K562 (cell line): Measurements from ENCODE around the gene VDR. TPM values are rescaled to one million over a fixed set of nuclear protein-coding genes. Genes with fewer than 3 reads are reported as not detected.
A peak's percentile ranks its signal among the peaks of the same experiment; 100 is the strongest.

Experiments
- ARID2 ChIP-seq: fragments of 450-650 bp; IDR thresholded peaks from 2 replicates; pipeline ENCODE4 v1.6.1; 2017; ENCODE audit warnings: antibody characterized with exemption, mild to moderate bottlenecking
- ATF7 ChIP-seq: fragments of 450-650 bp; IDR thresholded peaks from 2 replicates; pipeline ENCODE4 v1.7.1; 2014; ENCODE audit warnings: mild to moderate bottlenecking, moderate library complexity
- CTBP1 ChIP-seq: fragments of 450-650 bp; IDR thresholded peaks from 2 replicates; pipeline ENCODE4 v1.6.1; 2016; ENCODE audit warnings: borderline replicate concordance
- EGR1 ChIP-seq: fragments of 450-650 bp; conservative IDR thresholded peaks from 2 replicates; pipeline ENCODE4 v1.6.1; 2017; ENCODE audit warnings: mild to moderate bottlenecking
- ELF1 ChIP-seq: fragments of 200-800 bp; sonication (Bioruptor generic); IDR thresholded peaks from 2 replicates; pipeline ENCODE4 v1.6.1; 2016; ENCODE audit warnings: missing genetic modification characterization, missing compliant biosample characterization
- FOS ChIP-seq: IDR thresholded peaks from 3 replicates; pipeline ENCODE4 v1.6.1; 2011; ENCODE audit not compliant: insufficient read length; ENCODE audit errors: extremely low read depth
- GABPB1 ChIP-seq: sonication (generic); formaldehyde crosslinking; IDR thresholded peaks from 2 replicates; pipeline ENCODE4 v1.8.0; 2022; ENCODE audit warnings: mild to moderate bottlenecking, missing genetic modification reagents
- HDAC1 ChIP-seq, 2 experiments: fragments of 450-650 bp; IDR thresholded peaks; 2 replicates each; pipeline ENCODE4 v1.6.1; 2016 to 2017; ENCODE audit warnings: inconsistent platforms in 1 of 2, mild to moderate bottlenecking in 1 of 2, moderate library complexity in 1 of 2
- LCOR ChIP-seq: sonication (generic); formaldehyde crosslinking; IDR thresholded peaks from 2 replicates; pipeline ENCODE4 v1.8.0; 2022; ENCODE audit warnings: mild to moderate bottlenecking, missing genetic modification reagents
- MAZ ChIP-seq, 2 experiments: fragments of 450-650 bp in 1 of 2; sonication (generic) in 1 of 2; formaldehyde crosslinking; IDR thresholded peaks in 1 of 2; conservative IDR thresholded peaks in 1 of 2; 2 replicates each; pipeline versions ENCODE4 v1.4.0 to v1.5.0; 2020; ENCODE audit warnings: mild to moderate bottlenecking in 1 of 2, missing genetic modification reagents in 1 of 2
- NCOA1 ChIP-seq: fragments of 450-650 bp; IDR thresholded peaks from 2 replicates; pipeline ENCODE4 v1.6.1; 2016; ENCODE audit warnings: low read depth
- NR4A1 ChIP-seq, 2 experiments: fragments of 250-450 bp in 1 of 2; fragments of 450-650 bp in 1 of 2; sonication (Bioruptor Pico) in 1 of 2; IDR thresholded peaks; 2 replicates each; pipeline versions ENCODE4 v1.4.0 to v1.6.1; 2016 to 2020; ENCODE audit warnings: mild to moderate bottlenecking in 2 of 2, missing compliant biosample characterization in 1 of 2, missing genetic modification characterization in 1 of 2, moderate library complexity in 1 of 2
- RCOR1 ChIP-seq, 2 experiments: IDR thresholded peaks; 2 replicates each; pipeline ENCODE4 v1.6.1; 2012; ENCODE audit warnings: low read depth in 2 of 2, low read length in 2 of 2, borderline replicate concordance in 1 of 2, improper control_type of control experiment in 1 of 2
- SMC3 ChIP-seq: conservative IDR thresholded peaks from 2 replicates; pipeline ENCODE4 v1.6.1; 2011; ENCODE audit warnings: low read depth, low read length, improper control_type of control experiment; ENCODE audit not compliant: insufficient read depth
- TEAD1 ChIP-seq, 2 experiments: fragments of 450-650 bp in 1 of 2; sonication (generic) in 1 of 2; formaldehyde crosslinking; IDR thresholded peaks; 2 replicates each; pipeline versions ENCODE4 v1.4.0 to v1.8.0; 2020 to 2022; ENCODE audit warnings: mild to moderate bottlenecking in 2 of 2, missing genetic modification reagents in 1 of 2
- WHSC1 ChIP-seq: IDR thresholded peaks from one replicate; pipeline ENCODE4 v1.6.1; 2012; ENCODE audit warnings: low read length, control low read depth, inconsistent platforms
- XRCC5 ChIP-seq: fragments of 200-400 bp; formaldehyde crosslinking; IDR thresholded peaks from 2 replicates; pipeline ENCODE4 v1.6.1; 2017; ENCODE audit warnings: low read depth, mild to moderate bottlenecking, low read length
- ZNF766 ChIP-seq: fragments of 200-800 bp; sonication (Bioruptor generic); conservative IDR thresholded peaks from 2 replicates; pipeline ENCODE4 v1.6.1; 2016; ENCODE audit warnings: missing genetic modification characterization, missing compliant biosample characterization
- polyA plus RNA-seq, 8 experiments: library from polyadenylated mRNA; depleted of rRNA in 4 of 8; stranded (reverse) in 5 of 8; unstranded in 3 of 8; fragments of >200 nt; fragmentation: Nextera tagmentation in 2 of 8; fragmentation: Illumina TruSeq in 1 of 8; extraction: Ambion mirVana in 2 of 8; extraction: Trizol in 1 of 8; gene quantifications; 2 replicates each; pipeline versions ENCODE4 v1.2.1 to v1.2.3, GENCODE V29; 2011 to 2014; ENCODE audit warnings: inconsistent platforms in 1 of 8, missing spikeins in 1 of 8
- total RNA-seq, 7 experiments: library from RNA; depleted of rRNA in 6 of 7; stranded (reverse); fragments of >200 nt in 6 of 7; fragmentation: Illumina TruSeq in 2 of 7; extraction: Trizol in 2 of 7; gene quantifications; 2 replicates each; pipeline versions ENCODE4 v1.2.1 to v1.2.3, GENCODE V29; 2011 to 2021; ENCODE audit warnings: low replicate concordance in 1 of 7

Gene VDR
- total and polyA plus RNA-seq, 9 of the 15 experiments (the other 6 are each of a cell fraction or from before 2014, with no cell fraction given): 0.61 to 4.8 (median 2.0) TPM

- TF ChIP-seq GABPB1 (CRISPR knock-in tag): no peak
- no peak for TF ChIP-seq ZNF766 (CRISPR knock-in tag)
- peak in 1 of 2 experiments; percentile 37; a peak in 1 of 4 replicates for TF ChIP-seq MAZ (CRISPR knock-in tag; conservative IDR thresholded peaks at IDR 0.05 in 1 of 2, IDR thresholded peaks at IDR 0.05 in 1 of 2)
- peak in 1 of 2 experiments; percentile 36; a peak in 1 of 4 replicates for TF ChIP-seq RCOR1 (IDR thresholded peaks at IDR 0.05; ENCODE audit: borderline replicate concordance in 1 of 2, low read depth in 2 of 2, low read length in 2 of 2)
- TF ChIP-seq FOS: no peak
- TF ChIP-seq CTBP1: 0 out of 2 replicates have a peak, but pooled peaks have one; percentile 38
- no peak for TF ChIP-seq NCOA1
- peak; percentile 28; the same call in 1 of the 2 replicates for TF ChIP-seq XRCC5
- TF ChIP-seq TEAD1 (CRISPR knock-in tag; IDR thresholded peaks at IDR 0.05): peak in 1 of 2 experiments; percentile 61; a peak in 1 of 4 replicates
- 0 out of 2 replicates have a peak, but pooled peaks have one; percentile 41 for TF ChIP-seq ARID2
- no peak for TF ChIP-seq NR4A1 (CRISPR knock-in tag; IDR thresholded peaks at IDR 0.05)
- no peak for TF ChIP-seq NR4A1 (tag; IDR thresholded peaks at IDR 0.05)
- 0 out of 2 replicates have a peak, but pooled peaks have one; percentile 6 for TF ChIP-seq EGR1
- no peak for TF ChIP-seq ELF1 (tag)
- TF ChIP-seq HDAC1 (IDR thresholded peaks at IDR 0.05): no peak
- TF ChIP-seq WHSC1: no peak
- TF ChIP-seq ATF7: 0 out of 2 replicates have a peak, but pooled peaks have one; percentile 22
- peak; percentile 79 for TF ChIP-seq SMC3
- no peak for TF ChIP-seq LCOR (CRISPR knock-in tag)
These were observed 44.9 kb upstream of the VDR start (continued) for GRCh38 chr12:47949441-47950341.
